ENCODE data around the gene OTOG. TPM values are rescaled to one million over a fixed set of nuclear protein-coding genes. Genes with fewer than 3 reads are reported as not detected.

The OTOG gene
- total RNA-seq, 2 experiments from 2014 or later, result not detected

DNA sequence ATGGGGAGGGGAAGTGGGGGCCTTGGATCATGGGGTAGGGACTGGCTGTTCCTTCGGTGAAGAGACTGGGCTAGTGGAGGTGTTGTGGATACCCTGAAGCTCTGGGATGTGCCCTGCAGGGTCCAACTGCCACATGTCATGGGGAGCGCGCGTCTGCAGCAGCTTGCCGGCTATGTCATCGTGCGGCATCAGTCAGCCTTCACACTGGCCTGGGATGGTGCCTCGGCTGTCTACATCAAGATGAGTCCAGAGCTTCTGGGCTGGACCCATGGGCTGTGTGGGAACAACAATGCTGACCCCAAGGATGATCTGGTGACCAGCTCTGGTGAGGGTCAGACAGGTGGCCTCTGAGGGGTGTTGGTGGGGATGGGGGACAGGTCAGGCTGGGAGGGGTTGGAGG, 9.9 kb downstream of the OTOG start:
- H3K9me3 Mint-ChIP-seq, result no peaks in the 10 kb centered on the region

DNA sequence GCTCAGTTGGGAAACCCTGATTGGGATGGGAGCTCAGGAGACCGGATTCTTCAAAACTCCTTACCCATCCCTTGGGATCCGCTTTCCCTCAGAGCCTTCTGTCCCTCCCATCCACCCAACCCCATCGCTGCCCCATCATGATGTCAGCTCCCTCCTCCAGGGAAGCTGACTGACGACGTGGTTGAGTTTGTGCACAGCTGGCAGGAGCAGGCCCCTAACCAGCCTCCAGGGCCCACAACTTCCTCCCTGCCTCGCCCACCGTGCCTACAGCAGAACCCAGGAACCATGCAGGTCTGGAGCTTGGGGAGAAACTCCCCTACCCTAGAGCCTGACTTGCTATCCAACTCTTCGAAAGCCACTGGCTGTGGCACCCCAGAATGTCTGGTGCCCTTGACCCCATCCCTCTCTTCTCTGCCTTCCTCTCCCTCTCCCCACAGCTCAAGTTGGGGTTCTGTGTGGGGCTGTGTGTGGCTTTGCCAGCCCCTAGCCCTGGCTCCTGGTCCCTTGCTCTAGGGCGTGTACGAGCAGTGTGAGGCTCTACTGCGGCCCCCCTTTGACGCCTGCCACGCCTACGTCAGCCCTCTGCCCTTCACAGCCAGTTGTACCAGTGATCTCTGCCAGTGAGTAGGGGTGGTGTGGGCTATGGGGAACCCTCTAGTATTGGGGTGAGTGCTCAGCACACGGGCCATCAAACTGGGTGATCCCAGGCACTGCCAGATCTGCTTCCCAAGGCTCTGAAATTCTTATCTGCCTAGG, 11.1 kb downstream of the OTOG start:
- Mint-ChIP-seq H3K36me3 (ENCODE audit: low read depth) (no peaks in the 10 kb centered on the region), H3K27ac (no peak overlapping the region), H3K9me3 (no peaks in the 10 kb centered on the region), H3K4me1 (ENCODE audit: low read depth) (no peaks in the 10 kb centered on the region), H3K4me3 (no peak overlapping the region), H3K27me3 (peaks cover 4% of the 10 kb centered on the region)
- DNase-seq (no peak), ATAC-seq (no peak)
- ChIA-PET CTCF (interaction anchor here (1.6 kb wide), 1 partner anchor 82 kb away, joined by 3 read pairs; no protein-coding TSS in a partner anchor), POLR2A (no interaction called here)
- intact Hi-C loops (cut with micrococcal nuclease), result no loop called here
- TF ChIP-seq, protein P1, sequence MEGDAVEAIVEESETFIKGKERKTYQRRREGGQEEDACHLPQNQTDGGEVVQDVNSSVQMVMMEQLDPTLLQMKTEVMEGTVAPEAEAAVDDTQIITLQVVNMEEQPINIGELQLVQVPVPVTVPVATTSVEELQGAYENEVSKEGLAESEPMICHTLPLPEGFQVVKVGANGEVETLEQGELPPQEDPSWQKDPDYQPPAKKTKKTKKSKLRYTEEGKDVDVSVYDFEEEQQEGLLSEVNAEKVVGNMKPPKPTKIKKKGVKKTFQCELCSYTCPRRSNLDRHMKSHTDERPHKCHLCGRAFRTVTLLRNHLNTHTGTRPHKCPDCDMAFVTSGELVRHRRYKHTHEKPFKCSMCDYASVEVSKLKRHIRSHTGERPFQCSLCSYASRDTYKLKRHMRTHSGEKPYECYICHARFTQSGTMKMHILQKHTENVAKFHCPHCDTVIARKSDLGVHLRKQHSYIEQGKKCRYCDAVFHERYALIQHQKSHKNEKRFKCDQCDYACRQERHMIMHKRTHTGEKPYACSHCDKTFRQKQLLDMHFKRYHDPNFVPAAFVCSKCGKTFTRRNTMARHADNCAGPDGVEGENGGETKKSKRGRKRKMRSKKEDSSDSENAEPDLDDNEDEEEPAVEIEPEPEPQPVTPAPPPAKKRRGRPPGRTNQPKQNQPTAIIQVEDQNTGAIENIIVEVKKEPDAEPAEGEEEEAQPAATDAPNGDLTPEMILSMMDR (IDR thresholded peaks at IDR 0.05), result no peak

More for the DNA sequence above, 9.9 kb downstream of the OTOG start:
- TF ChIP-seq, protein P1 (IDR thresholded peaks at IDR 0.05), result no peak
- Mint-ChIP-seq H3K4me3 (no peak overlapping the region), H3K27me3 (peaks cover 7% of the 10 kb centered on the region), H3K27ac (no peak overlapping the region), H3K4me1 (ENCODE audit: low read depth) (no peaks in the 10 kb centered on the region), H3K36me3 (ENCODE audit: low read depth) (no peaks in the 10 kb centered on the region)
- POLR2A ChIA-PET, result no interaction called here
- ATAC-seq (no peak), DNase-seq (no peak)
- intact Hi-C loops (cut with micrococcal nuclease), result no loop called here
- CTCF ChIA-PET, result no interaction called here

DNA sequence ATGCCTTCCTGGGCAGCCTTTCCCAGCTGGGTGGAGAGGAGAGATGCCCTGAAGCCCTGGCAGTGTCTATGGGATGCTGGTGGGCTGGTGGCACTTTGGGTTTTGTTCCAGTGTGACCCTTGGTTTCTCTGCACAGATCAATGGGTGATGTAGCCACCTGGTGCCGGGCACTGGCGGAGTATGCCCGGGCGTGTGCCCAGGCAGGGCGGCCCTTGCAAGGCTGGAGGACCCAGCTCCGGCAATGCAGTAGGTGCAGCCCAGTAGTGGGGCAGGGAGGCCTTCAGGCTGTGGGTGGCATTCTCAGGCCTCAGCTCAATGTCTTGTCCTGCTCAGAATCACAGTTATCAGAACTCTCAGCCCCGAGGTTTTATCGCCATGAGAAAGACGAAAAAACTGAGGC, 11.9 kb downstream of the OTOG start:
- intact Hi-C loops (cut with micrococcal nuclease), result no loop called here
- H3K36me3 Mint-ChIP-seq (ENCODE audit: low read depth), result no peaks in the 10 kb centered on the region
- ChIA-PET POLR2A (no interaction called here), CTCF (interaction anchor here (0.6 to 1.6 kb wide), 3 partner anchors 40 to 175 kb away, joined by 3 read pairs; no protein-coding TSS in a partner anchor)
- H3K4me1 Mint-ChIP-seq (ENCODE audit: low read depth), result no peaks in the 10 kb centered on the region
- H3K4me3 Mint-ChIP-seq, result no peak overlapping the region
- no peak for DNase-seq
- no peaks in the 10 kb centered on the region for H3K9me3 Mint-ChIP-seq
- TF ChIP-seq, protein P1 (IDR thresholded peaks at IDR 0.05), result no peak
- H3K27me3 Mint-ChIP-seq, result peaks cover 4% of the 10 kb centered on the region
- no peak overlapping the region for H3K27ac Mint-ChIP-seq
- ATAC-seq, result no peak

DNA sequence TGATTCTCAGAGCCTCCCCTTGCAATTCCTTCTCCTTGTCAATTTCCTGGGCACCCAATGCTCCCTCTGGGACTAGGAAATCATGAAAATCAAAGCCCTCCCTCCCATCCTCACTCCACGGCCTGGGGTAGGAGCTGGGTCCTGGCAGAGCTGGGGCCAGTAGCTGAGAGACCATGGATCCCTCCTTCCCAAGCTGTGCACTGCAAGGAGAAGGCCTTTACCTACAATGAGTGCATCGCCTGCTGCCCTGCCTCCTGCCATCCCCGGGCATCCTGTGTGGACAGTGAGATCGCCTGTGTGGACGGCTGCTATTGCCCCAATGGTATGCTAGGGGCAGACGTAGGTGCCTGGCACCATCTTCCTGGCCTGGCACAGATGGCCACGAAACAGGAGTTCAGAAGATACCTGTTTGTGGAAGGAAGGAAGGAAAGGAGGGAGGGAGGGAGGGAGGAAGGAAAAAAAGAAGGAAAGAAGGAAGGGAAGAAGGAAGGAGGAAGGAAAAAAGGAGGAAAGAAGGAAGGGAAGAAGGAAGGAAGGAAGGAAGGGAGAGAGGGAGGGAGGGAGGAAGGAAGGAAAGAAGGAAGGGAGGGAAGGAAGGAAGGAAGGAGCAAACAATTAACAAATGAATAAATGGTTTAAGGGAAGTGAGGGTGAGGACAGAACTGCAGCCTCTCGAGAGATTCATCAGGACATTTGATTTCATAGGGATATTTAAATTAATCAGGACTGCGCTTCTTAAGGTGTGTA, 12.5 kb downstream of the OTOG start:
- no peaks in the 10 kb centered on the region for H3K4me1 Mint-ChIP-seq (ENCODE audit: low read depth)
- H3K27ac Mint-ChIP-seq, result no peak overlapping the region
- peaks cover 4% of the 10 kb centered on the region for H3K27me3 Mint-ChIP-seq
- intact Hi-C loops (cut with micrococcal nuclease), result no loop called here
- H3K9me3 Mint-ChIP-seq, result no peaks in the 10 kb centered on the region
- H3K36me3 Mint-ChIP-seq (ENCODE audit: low read depth), result no peaks in the 10 kb centered on the region
- ChIA-PET CTCF (interaction anchor here (0.6 to 1.2 kb wide), 2 partner anchors 39 to 176 kb away, joined by 3 read pairs; no protein-coding TSS in a partner anchor), POLR2A (no interaction called here)
- ATAC-seq (no peak), DNase-seq (no peak)
- TF ChIP-seq, protein P1 (IDR thresholded peaks at IDR 0.05), result no peak
- H3K4me3 Mint-ChIP-seq, result no peak overlapping the region
